Measurements from ENCODE around the gene EIF3L.

The EIF3L gene

GRCh38 chr22:37906364-37907008 lies 57.3 kb downstream of the EIF3L start:
- DNase-seq = peak; percentile 28

DNA sequence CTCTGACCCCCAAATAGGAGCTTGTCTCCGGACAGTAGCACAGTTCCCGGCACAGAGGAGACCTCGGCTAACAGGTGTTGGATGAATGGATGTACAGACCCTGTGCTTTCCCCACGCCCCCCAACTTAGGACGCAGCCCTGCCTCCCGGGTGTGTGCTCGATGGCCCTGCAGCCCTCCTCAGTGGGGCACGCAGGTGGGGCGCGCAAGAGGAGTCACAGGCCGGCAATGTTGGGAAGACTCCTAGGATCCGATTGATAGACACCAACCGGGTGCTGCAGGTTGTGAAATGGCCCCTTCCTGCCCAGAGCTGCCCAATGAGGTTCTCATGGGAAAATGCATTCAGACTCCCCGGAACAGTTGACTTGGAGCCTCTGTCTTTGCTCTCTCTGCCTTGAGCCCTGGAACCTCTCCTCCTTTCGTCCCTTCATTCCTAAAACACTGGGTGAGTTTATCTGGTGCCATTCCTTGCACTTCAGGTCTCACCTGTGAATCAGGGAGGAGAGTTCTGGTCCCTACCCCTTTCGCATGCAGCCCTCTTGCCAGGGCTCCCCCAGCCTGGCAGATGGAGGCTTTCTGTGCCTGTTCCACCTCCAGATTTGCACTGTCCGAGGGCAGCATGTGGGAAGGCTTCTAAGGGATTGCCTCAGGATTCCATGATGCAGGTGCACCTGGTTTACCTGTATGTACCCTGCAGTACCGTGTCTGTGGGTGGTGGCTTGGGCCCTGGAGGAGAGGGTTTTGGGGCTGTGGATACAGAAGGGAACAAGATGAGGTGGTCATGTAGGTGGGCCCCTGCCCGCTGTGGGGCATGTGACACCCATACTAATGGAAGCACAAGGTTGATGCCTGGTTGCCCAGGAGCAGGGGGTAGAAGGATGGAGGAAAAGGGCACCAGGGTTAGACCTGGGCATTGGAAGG lies 58.1 kb downstream of the EIF3L start:
- no peak for DNase-seq

- no peak for DNase-seq
Measured at GRCh38 chr22:37909766-37910165, 60.5 kb downstream of the EIF3L start.

GRCh38 chr22:37910890-37911672 lies 61.9 kb downstream of the EIF3L start:
- no peak for DNase-seq

DNA sequence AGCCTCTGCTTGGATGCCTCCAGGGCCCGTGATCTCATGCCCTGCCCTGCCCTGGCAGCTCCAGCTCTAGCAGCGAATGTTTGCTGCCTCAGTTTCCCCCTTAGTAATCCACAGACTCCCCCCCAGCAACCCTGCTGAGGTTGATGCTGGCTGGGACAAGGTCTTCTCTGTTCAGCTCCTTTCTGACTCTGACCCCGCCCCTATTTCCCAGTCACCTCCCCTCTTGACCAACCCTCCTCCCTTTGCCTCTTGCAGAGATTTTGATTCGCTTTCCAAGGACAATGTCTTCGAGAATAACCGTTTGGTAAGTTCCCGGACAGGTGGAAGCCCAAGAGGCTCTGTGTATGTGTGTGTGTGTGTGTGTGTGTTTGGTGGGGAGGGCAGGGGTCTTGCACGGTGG lies 62.5 kb downstream of the EIF3L start:
- DNase-seq = no peak

DNA sequence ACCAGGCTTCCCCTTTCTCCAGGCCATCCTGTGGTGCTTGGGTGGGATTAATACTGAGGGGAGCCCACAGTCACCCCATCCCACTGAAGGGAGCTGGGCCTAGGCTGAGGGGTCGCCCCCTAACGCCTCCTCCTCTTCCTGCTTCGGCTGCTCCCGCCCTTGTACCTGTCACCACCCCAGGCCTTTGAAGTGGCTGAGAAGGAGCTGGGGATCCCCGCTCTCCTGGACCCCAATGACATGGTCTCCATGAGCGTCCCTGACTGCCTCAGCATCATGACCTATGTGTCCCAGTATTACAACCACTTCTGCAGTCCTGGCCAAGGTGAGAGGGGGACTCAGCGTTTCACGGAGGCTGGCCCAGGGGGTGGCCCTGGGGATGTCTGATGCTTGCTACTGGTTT lies 63.0 kb downstream of the EIF3L start:
- DNase-seq = no peak

GRCh38 chr22:37913233-37913721 lies 64.1 kb downstream of the EIF3L start:
- no peak for DNase-seq

GRCh38 chr22:37916311-37916710 lies 67.1 kb downstream of the EIF3L start:
- DNase-seq = no peak

DNA sequence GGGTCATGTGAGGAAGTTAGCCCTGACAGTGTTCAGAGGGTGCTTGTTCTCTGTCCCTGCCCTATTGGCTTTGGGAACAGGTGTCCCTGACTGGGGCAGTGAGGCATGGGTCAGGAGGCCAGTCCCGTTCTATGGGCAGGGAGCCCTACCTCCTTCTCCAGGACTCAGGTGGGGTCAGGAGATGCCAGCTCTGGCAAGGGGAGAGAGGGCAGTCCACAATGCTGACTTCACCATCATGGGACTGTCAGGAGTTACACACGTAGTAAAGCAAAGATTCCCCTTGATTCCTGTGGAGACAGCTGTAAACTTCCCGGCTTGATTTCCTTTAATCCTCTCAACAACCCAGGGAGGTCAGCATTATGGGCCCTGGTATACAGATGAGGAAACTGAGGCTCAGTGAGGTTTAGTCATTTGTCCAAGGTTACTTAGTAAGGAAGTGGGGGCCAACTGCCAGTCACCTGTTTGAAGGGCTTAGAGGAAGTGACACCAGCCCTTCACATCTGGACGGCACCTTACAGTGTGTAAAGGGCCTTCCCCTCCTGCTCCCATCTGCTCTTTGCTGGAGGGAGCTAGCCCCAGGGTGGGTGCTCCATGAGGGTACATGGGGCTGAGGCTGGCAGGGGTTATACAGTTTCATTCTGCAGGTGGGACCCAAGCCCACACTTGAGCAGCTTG lies 68.8 kb downstream of the EIF3L start:
- no peak for DNase-seq

DNA sequence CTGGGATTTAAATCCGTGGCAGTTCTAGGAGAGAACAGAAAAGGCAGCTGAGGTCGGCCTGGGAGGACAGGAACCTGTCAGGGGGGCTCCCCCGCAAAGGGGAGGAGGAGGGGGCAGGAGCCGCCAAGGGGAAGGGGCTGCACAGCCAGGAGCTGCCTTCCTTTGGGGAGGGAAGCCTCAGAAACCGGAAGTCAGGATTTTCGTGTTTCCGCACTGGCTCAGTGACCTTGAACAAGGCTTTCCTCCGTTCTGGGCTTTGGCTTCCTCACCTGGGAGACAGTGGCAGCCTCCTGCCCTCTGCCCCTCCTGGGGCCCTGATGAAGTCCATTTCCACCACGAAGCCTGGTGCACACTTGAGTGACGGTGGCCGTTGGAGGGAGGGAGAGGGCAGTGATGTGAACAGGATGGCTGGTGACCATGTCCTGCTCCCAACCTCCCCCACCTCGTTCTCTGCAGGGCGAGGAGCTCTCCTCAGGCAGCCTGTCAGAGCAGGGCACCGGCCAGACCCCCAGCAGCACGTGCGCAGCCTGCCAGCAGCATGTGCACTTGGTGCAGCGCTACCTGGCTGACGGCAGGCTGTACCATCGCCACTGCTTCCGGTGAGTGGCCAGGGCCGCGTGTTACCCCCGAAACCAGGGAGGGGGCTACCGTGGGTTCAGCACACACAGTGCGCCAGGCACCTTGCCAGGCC lies 69.5 kb downstream of the EIF3L start:
- DNase-seq = no peak

GRCh38 chr22:37920126-37920525 lies 70.9 kb downstream of the EIF3L start:
- DNase-seq = no peak

GRCh38 chr22:37922191-37922590 lies 73.0 kb downstream of the EIF3L start:
- DNase-seq = no peak

- DNase-seq = no peak
Measured at GRCh38 chr22:37923927-37924326, 74.7 kb downstream of the EIF3L start.

DNA sequence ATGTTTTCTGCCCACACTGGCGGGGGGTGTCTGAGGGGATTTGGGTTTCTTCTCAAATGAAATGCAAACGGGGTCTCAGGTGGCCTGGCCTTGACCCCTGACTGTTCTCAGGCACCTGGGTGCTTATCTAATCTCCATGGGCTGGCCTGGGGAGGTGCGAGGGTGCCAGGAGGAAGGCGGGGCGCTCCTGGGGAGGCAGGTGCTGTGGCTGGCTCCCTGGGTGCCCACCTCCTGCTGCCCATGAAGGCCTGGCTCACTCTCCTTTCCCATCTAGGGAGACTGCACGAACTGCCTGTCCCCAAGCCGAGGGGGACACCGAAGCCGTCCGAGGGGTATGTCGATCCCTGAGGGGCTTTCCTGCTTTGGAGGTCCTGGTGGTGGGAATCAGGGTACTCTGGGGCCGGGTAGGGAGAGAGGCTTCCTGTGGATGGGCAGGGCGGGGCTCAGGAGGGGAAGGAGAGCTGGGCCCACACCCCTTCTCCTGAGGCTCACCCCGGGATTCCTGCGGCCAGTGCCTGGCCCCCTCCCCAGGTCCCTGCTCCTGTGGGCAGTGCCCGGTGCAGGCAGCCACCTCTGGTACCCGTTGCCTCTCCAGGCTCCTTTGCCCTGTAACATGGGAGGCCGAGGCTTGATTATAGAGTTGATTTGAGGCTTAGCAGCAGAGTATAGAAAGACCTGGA lies 75.3 kb downstream of the EIF3L start:
- DNase-seq = no peak

DNA sequence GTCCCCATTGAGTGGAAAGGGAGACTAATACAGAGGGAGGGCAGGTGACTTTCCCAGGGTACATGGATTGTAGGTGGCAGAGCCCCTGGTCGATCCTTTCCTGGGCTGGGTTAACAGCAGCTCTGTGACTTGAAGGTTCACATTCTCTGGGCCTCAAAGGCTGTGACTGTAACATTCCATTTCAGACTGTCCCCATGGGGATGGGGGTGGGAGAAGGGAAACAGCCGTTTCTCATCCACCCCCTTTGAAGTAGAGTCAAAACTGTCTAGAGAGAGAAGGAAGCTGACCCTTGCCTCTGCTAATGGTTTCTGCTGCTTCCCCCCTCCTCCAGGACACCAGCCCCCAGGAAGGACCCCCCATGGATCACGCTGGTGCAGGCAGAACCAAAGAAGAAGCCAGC lies 76.1 kb downstream of the EIF3L start:
- no peak for DNase-seq

DNA sequence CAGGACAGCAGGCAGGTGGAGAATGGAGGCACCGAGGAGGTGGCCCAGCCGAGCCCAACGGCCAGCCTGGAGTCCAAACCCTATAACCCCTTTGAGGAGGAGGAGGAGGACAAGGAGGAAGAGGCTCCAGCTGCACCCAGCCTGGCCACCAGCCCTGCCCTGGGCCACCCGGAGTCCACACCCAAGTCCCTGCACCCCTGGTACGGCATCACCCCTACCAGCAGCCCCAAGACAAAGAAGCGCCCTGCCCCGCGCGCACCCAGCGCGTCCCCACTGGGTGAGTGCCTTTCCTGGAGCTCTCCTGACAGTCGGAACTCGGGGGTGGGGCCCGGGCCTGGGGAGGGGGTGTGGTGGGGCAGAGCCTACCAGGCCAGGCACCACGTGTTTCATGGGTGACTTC lies 76.5 kb downstream of the EIF3L start:
- DNase-seq = no peak

GRCh38 chr22:37926358-37926757 lies 77.1 kb downstream of the EIF3L start:
- DNase-seq = no peak

- no peak for DNase-seq
Measured at GRCh38 chr22:37926771-37927636, 77.8 kb downstream of the EIF3L start.

DNA sequence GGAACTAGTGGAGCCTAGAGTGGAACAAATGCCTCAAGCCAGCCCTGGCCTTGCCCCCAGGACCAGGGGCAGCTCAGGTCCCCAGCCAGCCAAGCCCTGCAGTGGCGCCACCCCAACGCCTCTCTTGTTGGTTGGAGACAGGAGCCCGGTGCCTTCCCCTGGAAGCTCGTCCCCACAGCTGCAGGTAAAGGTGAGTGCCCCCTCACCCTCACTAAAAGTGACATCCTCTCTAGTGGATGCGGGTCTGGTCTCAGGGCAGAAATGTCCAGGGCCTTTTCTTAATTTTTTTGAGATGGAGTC lies 78.4 kb downstream of the EIF3L start:
- DNase-seq = no peak

DNA sequence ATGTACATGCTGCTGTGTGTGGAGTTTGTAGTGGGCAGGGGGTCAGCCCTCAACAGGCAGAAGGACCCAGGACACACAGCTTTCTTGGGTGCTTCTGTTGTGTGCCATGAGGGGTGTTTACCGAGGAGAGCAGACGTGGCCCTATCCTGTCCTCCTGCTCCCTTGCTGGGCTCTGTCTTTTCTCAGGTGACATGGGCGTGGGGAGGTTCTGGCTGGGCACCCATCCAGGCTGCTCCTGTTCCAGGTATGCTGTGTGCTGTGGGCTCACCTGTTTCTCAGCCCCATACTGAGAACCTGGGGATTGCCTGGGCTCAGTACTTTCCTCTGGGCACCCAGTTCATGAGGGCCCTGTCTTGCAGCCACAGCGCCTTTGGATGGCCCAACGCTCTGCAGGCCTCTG lies 80.2 kb downstream of the EIF3L start:
- DNase-seq = no peak

Data from stimulated activated CD4-positive, alpha-beta T cell treated with anti-CD3 and anti-CD28 coated beads, Interleukin-1b, Interleukin-23, amount 100 ng/mL, for 48 hours (primary cell).